ENCODE measurements around the gene C13orf46. TPM values are rescaled to one million over a fixed set of nuclear protein-coding genes. Genes with fewer than 3 reads are reported as not detected.
A peak's percentile ranks its signal among the peaks of the same experiment; 100 is the strongest.

C13orf46 gene
- total RNA-seq (2013; cell fraction: nucleolus; rRNA removed): 0.20 and 0.21 TPM in 2 replicates
- total RNA-seq (2014; rRNA removed): not detected in 2 replicates
- total RNA-seq (2014; rRNA removed; fragmentation: Illumina TruSeq; extraction: Trizol): not detected in 2 replicates
- total RNA-seq (2021): 0.08 and 0.18 TPM in 2 replicates
- not detected for polyA plus RNA-seq (2011; ENCODE audit: low read depth)
- 0.04 TPM in 1 of 2 replicates, not detected in the other for polyA plus RNA-seq (2011; rRNA removed)
- 0.03 and 0.06 TPM in 2 replicates for polyA plus RNA-seq (2011; cell fraction: cytosol; rRNA removed)
- 0.55 and 0.61 TPM in 2 replicates for polyA plus RNA-seq (2011; cell fraction: nucleus; rRNA removed)
- 0.03 and 0.07 TPM in 2 replicates for polyA plus RNA-seq (2012)
- polyA plus RNA-seq (2014; fragmentation: Illumina TruSeq; extraction: Trizol): 0.13 TPM in 1 of 2 replicates, not detected in the other
- not detected for polyA plus RNA-seq (2014; fragmentation: Nextera tagmentation; extraction: Ambion mirVana)
- polyA plus RNA-seq (2014; rRNA removed): 0.01 and 0.18 TPM in 2 replicates
- not detected for polyA plus RNA-seq (2016; fragmentation: Nextera tagmentation; extraction: Ambion mirVana)
- 0.31 and 0.37 TPM in 2 replicates for polyA minus RNA-seq (2011; rRNA and poly(A)+ RNA removed)
- polyA minus RNA-seq (2011; cell fraction: cytosol; rRNA and poly(A)+ RNA removed): not detected in 2 replicates
- 0.24 and 0.48 TPM in 2 replicates for polyA minus RNA-seq (2011; cell fraction: nucleus; rRNA and poly(A)+ RNA removed)
- Bru-seq, nascent RNA: percentile 50 among the genes with signal in this experiment
- BruChase-seq, experiment 1, labeled RNA remaining after a 6-hour chase: percentile 56 among the genes with signal in this experiment
- BruChase-seq, experiment 2, labeled RNA remaining after a 2-hour chase: percentile 58 among the genes with signal in this experiment
- long read RNA-seq, experiment 1: 0 reads
- long read RNA-seq, experiment 2: 0 reads

- DNase-seq (ENCODE audit: low read depth, low spot score): no peak
- RAD21 ChIA-PET (ENCODE audit: unreplicated experiment): no interaction called here
- CTCF ChIA-PET: no interaction called here
These were observed at the start of gene C13orf46 for GRCh38 chr13:113973218-113974164. C13orf46 (minus strand) TSS chr13:113974076; CDS start chr13:113973997, 79 bp downstream.

More at GRCh38 chr13:113973218-113974164, at the start of gene C13orf46:
- no peak for FAIRE-seq
- ChIA-PET POLR2A (no interaction called here), SMC1A (ENCODE audit: uncharacterized antibody, unreplicated experiment) (no interaction called here)
- Histone ChIP-seq H3K4me1 (ENCODE audit: control insufficient read depth, insufficient read depth, low read length) (no peaks in the 10 kb centered on the region), H3K4me2 (ENCODE audit: control insufficient read depth, insufficient read depth) (no peak within 1 kb of the TSS), H2AFZ (ENCODE audit: control insufficient read depth, low read depth, low read length) (no peak within 1 kb of the TSS), H3K27me3 (replicated peaks in 1 of 2; ENCODE audit: control insufficient read depth in 2 of 2, insufficient read depth in 2 of 2, low read length in 1 of 2) (no peaks in the 10 kb centered on the region), H4K20me1 (ENCODE audit: control insufficient read depth, insufficient read depth) (no peaks in the 10 kb centered on the region), H3K9me3 (replicated peaks; ENCODE audit: control insufficient read depth, insufficient read depth, low read length) (no peaks in the 10 kb centered on the region), H3K36me3 (ENCODE audit: control insufficient read depth in 2 of 2, insufficient read depth in 2 of 2, low read length in 1 of 2) (no peaks in the 10 kb centered on the region; a peak in 1 of 4 replicates), H3K27ac (ENCODE audit: control insufficient read depth, insufficient read depth) (no peak within 1 kb of the TSS), H3K4me3 (no peak within 1 kb of the TSS), H3K9ac (ENCODE audit: control insufficient read depth, insufficient read depth, low read length) (no peak within 1 kb of the TSS), H3K79me2 (ENCODE audit: control insufficient read depth, insufficient read depth, low read length) (no peaks in the 10 kb centered on the region)
- WGBS (ENCODE audit: insufficient coverage, insufficient replicate concordance, low lambda C conversion rate, missing lambda C conversion rate): 92% methylated on average over 42 of the region's 44 CpGs
- intact Hi-C loops (cut with micrococcal nuclease; ENCODE audit: unreplicated experiment) (no loop called here), in situ Hi-C loops (cut with MboI) (loop anchor here (5.0 kb wide), 1 partner anchor 39 kb away; no protein-coding TSS in a partner anchor)
- ATAC-seq: no peak
- no TSS peak for BruUV-seq (replicated peaks)
- TF ChIP-seq POLR2AphosphoS2 (IDR thresholded peaks at IDR 0.05; ENCODE audit: low read depth, low read length) (no peak), ZBTB33 (IDR thresholded peaks at IDR 0.05) (no peak), TCF7 (IDR thresholded peaks at IDR 0.05; ENCODE audit: borderline replicate concordance) (no peak), SRF (IDR thresholded peaks at IDR 0.05; ENCODE audit: low read depth in 2 of 2, low read length in 2 of 2) (no peak), ZSCAN29 (IDR thresholded peaks at IDR 0.05) (no peak), RAD21 (IDR thresholded peaks at IDR 0.05; ENCODE audit: insufficient read depth, low read depth, low read length) (no peak), CEBPZ (IDR thresholded peaks at IDR 0.05; ENCODE audit: low read depth, low read length) (no peak)
